HUDEP-2 (cell line): Measurements from ENCODE around the gene MAN1C1.

Experiments used
- DNase-seq, 76 experiments: peaks; one replicate each; lab custom pipeline; 2025; ENCODE audit not compliant: unreplicated experiment in 76 of 76; lab: John Stamatoyannopoulos, UW

The MAN1C1 gene

DNA sequence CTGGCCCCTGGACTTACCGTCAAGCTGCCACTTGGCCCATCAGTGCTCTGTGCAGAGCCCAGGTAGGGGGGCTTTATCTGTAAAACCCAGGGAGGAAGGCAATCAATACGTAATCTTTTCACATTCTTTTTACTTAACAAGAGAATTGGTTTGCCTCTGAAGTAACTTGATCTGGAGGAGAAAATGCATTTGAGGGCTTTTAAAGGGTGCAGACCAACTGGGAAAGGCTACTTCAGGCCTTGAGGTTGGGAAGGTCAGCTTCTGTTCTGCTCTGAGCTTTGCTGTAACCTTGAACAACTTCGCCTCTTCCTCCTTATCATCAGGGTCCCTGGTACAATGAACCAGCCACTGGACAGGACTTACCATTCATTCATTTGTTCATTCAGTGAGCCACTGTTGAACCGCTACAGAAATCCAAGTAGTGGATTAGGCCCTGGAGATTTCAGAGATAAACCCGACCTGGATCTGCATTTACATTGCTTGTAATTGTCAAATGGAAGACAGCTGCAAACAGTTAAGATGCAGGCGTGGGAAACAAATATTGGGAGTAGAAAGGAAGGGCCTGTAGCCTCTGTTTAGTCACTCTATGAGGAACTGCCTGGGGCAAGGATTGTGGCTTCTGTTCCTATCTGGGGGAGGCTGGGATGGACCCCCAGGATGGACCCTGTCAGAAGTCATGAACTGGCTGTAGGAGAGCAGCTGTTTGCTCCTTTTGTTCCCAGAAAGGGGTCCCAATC, 90.9 kb downstream of the MAN1C1 start:
- no peak for DNase-seq

DNA sequence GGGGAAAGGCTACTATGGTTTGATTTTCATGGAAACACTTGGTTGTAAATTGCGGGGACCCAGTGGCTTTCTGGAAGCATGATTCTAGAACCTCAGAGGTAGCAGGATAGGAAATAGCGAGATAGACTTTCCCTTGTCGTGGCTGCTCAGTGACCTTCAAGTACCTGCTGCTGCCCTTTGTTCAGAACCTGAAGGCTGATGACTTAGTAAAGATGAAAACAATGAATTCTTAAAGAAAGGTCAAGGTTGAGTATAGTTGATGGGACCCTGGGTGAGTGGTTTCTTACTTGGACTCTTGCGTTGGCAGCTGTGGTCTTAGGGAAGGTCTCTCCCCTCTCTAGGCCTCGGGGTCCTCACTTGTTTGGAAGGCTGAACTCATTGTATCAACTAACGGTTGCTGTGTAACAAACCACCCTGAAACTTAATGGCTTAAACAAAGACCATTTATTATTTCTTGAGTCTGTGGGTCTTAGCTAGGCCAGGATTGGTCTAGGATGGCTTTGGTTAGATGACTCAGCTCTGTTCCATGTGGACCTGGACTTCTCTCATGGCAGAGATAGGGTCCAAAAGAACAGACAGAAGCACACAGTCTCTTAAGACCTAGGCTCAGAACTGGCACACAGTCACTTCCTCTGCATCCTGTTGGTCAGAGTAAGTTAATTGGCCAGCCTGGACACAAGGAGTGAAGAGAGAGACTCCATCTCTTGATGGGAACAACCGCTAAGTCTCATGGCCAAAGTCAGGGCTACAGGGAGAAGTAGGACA, 94.2 kb downstream of the MAN1C1 start:
- DNase-seq = no peak

DNA sequence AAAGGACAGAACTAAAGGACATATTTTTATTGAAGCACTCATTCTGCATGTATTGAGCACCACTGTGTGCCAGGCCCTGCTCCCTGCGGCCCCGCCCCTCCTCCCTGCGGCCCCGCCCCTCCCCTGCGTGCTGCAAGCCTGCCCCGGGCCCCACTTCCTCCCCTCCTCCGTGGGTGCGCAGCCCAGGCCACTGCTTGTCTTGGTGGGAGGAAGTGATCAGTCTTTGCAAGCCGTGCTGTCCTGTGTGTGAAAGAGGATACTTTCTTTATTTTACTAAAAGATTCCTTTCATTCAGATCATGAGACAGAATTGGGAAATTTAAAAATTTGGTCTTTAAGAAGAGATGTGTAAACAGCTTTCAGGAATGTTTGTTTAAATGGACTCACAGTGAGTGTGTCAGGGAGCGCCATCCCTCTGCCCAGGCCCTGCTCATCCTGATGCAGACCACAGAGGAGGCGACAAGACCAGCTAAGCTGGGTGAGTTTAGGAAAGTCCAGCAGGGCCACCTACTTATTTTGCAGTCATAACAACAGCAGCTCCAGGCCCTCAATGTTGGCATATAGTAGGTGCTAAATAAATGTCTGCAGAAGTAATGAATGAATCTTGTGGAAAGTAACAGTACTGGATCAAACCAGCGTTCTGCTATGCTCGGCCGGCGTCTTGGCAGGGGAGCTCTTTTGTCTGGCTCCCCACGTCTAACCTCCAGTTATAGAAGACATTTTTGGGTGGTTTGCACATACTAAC, 95.1 kb downstream of the MAN1C1 start:
- no peak for DNase-seq

DNA sequence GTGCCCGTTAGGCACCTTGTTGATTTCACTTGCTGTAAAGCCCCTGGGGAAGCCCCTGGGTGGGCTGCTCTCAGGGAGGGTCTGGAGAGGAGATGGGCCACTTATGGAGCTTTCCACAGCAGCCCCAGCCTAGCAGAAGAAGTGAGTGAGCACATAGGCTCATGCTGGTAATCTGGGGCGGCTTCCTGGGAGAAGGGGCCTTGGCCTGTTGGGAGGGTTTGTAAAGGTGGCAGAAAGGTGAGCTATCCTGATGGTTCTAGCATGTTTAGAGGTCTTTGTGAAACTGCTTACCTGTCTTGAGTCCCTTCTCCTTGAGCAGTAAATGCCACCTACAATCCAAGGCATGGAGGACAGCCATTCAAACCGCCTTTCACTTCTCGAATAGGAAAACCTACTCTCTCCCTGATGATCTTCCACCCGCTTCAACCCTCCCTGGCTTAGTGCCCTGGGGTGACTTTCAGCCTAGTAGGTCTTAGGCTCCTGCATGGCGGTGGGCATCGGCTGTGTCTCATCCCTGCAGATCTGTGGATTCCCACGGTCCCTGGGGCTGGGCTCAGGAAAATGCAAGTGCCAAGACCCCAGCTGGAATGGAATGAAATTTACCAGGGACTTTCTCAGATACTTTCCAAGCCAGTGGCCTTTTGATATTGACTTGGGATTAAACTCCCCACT, 95.8 kb downstream of the MAN1C1 start:
- no peak for DNase-seq

DNA sequence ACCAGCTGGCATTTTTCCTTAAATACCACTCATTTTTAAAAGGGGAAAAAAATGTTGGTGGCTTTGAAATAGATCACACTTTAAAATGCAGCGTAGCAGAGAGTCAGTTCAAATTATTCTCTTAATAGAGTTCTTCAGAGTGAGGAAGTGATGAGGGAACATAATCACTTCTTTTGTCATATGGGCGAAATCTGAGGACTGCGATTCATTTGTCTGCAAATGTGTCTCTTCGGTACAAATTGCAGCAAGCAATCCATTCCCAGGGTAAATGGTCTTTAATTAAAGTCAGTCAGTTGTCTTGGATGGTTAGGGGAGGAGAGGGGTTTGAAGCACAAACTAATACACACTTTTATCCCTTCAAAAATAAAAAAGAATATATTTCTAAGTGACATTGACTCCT, 97.4 kb downstream of the MAN1C1 start:
- DNase-seq = no peak

DNA sequence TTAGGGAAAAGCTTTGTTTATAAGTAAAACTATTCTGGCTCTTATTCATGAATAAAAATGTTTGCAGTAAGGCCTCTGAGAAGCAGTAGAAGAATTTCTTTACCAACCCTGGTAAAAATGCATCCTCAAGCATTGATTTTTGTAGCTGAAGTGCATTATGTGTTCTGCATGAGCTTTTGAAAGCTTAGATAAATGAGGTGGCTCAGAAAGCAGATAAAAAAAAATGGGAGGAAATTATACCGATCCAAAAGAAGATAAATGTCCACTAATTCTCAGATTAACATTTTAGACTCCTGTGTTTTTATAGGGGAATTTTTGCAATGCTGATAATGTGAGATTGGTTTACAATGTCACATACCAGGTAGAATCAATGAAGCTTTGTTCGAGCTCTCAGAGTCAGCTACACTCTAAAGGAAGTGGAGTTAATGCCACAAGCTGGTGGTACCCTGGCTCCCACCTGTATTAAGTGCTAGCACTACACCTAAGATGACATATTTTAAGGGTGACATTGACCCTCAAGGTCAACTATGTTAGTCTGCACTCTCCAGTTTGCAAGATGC, 97.9 kb downstream of the MAN1C1 start:
- no peak for DNase-seq

DNA sequence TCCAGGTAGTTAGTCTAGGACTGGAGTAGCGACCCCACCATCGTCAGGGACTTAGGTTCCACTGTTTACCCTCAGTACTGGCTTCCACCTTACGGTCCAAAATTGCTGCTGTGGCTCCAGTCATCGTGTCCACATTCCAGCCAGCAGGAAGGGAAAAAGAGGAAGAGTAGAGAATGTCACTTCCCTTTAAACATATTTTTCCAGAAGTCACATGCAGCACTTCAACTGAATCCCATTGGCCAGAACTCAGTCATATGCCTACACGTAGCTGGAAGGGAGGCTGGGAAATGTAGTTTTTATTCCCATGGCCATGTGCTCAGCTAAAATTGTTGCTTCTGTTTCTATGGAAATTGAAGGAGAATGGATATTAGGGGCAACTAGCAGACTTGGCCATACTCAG, 99.3 kb downstream of the MAN1C1 start:
- no peak for DNase-seq

DNA sequence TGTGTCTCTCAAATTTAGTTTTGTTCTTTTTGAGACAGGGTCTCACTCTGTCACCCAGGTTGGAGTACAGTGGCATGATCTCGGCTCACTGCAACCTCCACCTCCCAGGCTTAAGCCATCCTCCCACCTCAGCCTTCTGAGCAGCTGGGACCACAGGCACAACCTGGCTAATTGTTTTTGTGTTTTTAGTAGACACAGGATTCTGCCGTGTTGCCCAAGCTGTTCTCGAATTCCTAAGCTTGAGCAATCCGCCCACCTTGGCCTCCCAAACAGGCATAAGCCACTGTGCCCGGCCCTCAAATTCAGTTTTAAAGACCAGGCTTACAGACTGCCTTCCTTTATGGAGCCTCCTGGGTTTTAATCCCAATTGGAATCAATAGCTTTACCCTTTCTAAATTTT, 99.7 kb downstream of the MAN1C1 start:
- DNase-seq = no peak

DNA sequence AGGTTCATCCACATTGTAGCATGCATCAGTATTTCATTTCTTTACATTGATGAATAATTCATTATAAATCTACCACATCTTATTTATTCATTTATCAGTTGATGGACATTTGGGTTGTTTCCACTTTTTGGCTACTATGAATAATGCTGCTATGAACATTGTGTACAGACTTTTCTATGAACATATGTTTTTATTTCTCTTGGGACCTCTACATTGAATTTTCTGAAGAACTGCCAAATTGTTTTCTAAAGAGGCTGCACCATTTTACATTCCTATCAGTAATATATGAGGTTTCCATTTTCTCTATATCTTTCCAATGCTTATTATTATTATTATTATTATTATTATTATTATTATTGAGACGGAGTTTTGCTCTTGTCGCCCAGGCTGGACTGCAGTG, 102.1 kb downstream of the MAN1C1 start:
- no peak for DNase-seq

DNA sequence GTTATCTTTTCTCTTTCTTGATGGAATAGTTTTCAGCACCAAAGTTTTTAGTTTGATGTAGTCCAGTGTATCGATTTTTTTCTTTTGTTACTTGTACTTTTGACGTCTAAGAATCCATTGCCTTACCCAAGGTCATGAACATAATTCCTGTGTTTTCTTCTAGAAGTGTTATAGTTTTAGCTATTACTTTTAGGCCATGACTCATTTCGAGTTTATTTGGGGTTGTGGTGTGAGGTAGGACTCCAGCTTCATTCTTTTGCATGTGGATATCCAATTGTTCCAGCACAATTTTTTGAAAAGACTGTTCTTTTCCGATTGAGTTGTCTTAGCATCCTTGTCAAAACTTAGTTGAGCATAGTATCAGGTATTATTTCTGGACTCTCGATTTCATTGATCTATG, 104.0 kb downstream of the MAN1C1 start:
- DNase-seq = no peak

DNA sequence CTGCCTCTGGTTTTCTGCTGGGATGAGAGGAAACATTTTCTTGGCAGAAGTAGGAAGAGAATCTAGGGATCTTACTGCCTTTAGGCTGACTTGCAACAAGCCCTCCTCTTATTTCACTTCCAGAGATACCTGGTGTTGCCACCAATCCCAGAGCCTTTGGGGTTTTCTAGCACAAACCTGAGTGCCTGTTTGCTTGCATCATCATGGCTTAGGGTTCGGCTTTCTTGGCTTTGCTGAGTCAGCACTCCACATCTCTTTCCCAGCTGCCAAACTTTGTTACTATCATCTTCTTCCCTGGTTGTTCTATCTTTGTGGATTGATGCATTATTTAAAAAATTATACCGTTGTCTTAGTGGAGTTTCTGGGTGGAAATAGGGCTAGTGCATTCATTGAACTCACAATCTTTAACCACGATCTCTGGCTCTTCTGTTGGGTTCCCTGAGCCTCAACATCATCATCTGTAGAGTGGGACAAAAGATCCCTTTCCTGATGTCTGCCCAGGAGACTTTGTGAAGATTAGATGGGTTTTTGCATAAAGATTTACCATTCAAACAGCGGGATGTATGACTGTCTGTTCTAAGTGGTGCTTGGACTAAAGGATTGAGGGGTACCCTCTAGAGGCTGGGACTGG, 106.8 kb downstream of the MAN1C1 start:
- DNase-seq = no peak

DNA sequence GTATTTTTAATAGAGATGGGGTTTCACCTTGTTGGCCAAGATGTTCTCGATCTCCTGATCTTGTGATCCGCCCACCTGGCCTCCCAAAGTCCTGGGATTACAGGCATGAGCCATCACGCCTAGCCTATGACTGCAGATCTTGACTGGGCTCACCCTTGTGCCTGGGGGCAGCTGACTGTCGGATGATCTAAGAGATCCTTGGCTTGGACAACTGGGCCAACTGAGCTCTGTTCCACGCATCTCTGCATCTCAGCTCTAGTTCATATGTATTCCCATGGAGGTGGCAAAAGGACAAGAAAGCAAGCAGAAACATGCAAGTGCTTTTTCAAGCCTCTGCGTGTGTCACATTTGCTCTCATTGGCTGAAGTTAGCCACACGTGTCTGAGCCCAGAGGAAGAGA, 107.6 kb downstream of the MAN1C1 start:
- DNase-seq = no peak

DNA sequence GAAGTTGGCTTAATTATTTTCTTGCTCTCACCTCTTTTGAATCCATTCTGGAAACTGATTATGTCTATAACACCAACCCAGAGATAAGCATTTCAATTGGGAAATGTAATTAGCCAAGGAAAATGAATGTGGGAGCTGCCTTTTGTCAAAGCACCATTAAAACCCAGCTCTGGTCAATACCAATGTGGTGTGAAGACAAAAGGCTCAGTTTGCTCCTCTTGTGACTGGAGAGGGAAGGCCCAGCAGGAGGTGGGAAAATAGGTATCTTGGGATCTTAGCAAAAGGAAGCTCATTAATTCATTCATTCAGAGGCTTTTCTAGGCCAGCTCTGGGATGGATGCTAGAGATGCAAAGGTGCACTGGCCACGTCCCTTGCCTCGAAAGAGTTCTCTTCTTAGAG, 108.4 kb downstream of the MAN1C1 start:
- no peak for DNase-seq

DNA sequence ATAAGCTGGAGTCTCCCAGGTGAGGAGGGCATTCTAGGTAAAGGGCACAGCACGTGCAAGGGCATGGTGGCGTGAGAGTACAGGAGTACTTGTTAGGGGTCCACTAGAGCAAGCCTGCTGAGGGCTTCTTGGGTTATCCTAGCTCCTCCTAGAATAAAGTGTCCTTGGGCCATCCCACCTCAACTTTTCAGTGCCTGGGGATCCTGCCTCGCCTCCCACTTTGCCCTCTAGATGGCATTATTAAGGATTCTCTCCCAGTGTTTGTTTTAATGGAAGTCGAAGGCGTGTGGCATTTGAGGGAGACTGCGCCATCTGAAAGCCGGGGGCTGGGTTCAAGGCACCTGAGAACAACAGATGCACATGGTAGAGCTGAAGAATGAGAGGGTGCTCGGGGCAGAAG, 108.9 kb downstream of the MAN1C1 start:
- DNase-seq = no peak

DNA sequence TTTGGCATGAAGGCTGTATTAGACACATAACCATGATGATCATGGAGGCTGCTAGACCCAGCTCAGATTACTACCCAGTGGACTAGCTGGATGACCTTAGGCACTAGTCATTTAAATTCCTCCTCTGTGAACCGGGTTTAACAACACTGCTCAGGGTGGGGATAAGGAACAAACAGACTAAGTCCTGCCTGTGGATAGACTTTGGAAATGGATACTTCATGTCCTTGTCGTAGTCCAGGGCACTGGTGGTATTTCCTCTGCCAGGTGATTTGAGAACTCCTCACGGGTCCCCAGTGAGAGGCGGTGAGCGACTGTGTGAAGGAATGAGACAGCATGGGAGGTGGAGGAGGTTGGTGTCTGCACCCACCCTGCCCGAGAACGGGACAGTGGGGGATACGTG, 110.5 kb downstream of the MAN1C1 start:
- DNase-seq = no peak

DNA sequence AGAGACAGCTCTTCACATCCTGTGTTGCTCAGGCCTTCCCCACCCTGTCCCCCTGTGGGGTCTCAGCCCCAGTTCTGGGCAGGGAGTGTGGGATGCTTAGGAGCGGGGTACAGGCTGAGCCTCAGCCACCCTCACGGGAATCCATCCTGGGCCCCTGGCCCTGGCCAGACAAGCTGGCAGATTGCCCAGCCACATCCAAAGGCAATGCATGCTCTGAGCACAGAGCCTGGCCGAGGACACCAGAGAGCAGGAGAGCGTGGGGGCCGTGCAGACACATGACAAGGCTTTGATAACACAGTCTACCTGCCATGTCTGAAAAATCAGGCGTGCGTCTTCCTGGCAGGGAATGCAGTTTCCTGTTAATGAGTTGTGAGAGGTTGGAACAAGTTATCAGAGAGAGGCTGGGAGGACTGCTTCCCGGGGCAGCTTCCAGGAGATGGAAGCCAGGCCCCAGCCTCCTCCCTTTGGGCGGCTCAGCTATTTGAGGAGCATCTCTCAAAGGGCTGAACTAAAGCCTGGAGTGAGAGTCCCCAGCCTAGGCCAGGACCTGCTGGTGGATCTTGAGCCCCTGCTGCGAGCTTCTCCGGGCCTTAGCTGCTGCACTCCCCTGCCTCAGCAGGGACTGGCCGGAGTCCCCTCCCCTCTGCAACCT, 111.2 kb downstream of the MAN1C1 start:
- no peak for DNase-seq

DNA sequence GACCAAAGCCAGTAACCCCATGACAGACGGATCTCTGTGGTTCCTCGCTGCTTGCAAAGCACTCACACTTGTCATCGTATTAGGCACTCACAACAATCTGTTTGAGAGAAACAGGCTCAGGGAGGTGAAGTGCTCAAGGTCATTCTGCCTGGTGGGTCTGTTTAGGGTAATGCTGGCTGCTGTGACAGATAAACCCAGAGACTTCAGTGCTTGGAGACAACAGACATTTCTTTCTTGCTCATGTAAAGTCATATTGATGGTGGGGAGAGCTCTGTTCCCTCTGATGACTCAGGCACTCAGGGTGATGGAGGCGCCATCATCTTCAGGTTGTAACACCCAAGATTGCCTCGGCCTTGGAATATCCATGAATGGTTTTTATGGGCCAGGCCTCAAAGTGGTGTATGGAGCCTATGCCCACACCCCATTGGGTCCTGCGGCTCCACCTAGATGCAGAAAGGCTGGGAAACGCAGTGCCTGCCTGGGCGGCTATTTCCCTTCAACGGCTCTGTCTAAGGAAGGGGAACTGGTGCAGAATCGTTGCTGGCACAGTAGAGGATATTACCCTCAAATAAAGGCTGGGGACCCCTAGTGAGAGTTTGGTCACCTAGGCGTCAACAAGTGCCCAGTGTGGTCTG, 111.8 kb downstream of the MAN1C1 start:
- no peak for DNase-seq

DNA sequence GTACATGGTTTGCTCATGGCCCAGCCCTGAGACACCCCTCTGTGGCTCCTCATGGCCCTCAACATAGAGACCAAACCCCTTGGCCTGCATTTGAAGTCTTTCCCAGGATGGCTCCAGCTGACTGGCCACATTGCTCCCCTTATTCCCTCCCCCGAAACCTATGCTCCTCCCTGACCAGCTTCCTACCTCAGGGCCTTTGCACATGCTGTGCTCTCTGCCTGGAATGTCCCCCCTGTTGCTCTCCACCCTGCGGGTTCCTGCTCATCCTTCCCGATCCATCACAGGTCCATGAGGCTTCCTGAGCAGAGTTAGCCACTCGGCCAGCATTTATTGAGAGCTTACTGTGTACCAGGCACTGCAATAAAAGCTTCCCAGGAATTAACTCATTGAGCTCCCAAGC, 112.5 kb downstream of the MAN1C1 start:
- DNase-seq = no peak
